K562 (cell line): Measurements from ENCODE around the gene LDB2. TPM values are rescaled to one million over a fixed set of nuclear protein-coding genes. Genes with fewer than 3 reads are reported as not detected.

ENCODE experiments used
- ATAC-seq: fragments of 200-7000 bp; cut with Tn5 transposase; 3 replicates; pipeline ENCODE4 v1.9.1; 2020; ENCODE audit warnings: moderate library complexity
- BruUV-seq: library from RNA; stranded (reverse); fragments of 400-500 nt; replicated peaks from 2 replicates; lab custom pipeline; 2021; lab: Mats Ljungman, UMichigan
- CTCF ChIA-PET: fragments of 300-600 bp; formaldehyde crosslinking; extraction: SDS; loops from one replicate; lab custom pipeline; 2021; ENCODE audit warnings: low intra/inter-chr PET ratio; lab: Yijun Ruan, JAX
- POLR2A ChIA-PET: fragments of 300-600, 350-650 bp; sonication (Branson Sonifier 250); formaldehyde crosslinking; extraction: SDS; loops from one replicate; lab custom pipeline; 2021; ENCODE audit warnings: antibody characterized with exemption, inconsistent platforms; lab: Yijun Ruan, JAX
- DNase-seq, 4 experiments: peaks; one replicate each; pipeline versions ENCODE4 v3.0.0 to v3.0.0-alpha.2; 2011 to 2018; ENCODE audit warnings: low spot score in 3 of 4, mixed read lengths in 3 of 4; ENCODE audit errors: extremely low read depth in 1 of 4
- FAIRE-seq: peaks from 2 replicates; lab custom pipeline; 2011; peaks lifted over from hg19 to GRCh38; lab: Jason Lieb, UNC
- H2AFZ ChIP-seq: 2 replicates; pipeline ENCODE4 v1.6.0; 2011; ENCODE audit warnings: low read depth, low read length, control low read depth, inconsistent platforms
- H3K27ac ChIP-seq: fragments of 200-600 bp; 3 replicates; pipeline ENCODE4 v1.8.0; 2011; ENCODE audit warnings: low read depth, mild to moderate bottlenecking, control low read depth, inconsistent platforms, low read length, moderate library complexity, mixed read lengths; ENCODE audit errors: extremely low read depth
- H3K27me3 ChIP-seq, 2 experiments: fragments of 300-600 bp in 1 of 2; 2 replicates in 1 of 2; 3 replicates in 1 of 2; pipeline versions ENCODE4 v1.6.0 to v1.8.0; 2011; ENCODE audit warnings: inconsistent platforms in 2 of 2, low read length in 2 of 2, mild to moderate bottlenecking in 1 of 2, mixed read lengths in 1 of 2, moderate library complexity in 1 of 2; ENCODE audit not compliant: control insufficient read depth in 2 of 2, insufficient read depth in 2 of 2
- H3K36me3 ChIP-seq: fragments of 300-600 bp; 3 replicates; pipeline ENCODE4 v1.8.0; 2011; ENCODE audit warnings: mild to moderate bottlenecking, low read length, inconsistent platforms; ENCODE audit not compliant: control insufficient read depth, insufficient read depth
- H3K4me1 ChIP-seq, 2 experiments: fragments of 200-600 bp in 1 of 2; replicated peaks in 1 of 2; 2 replicates in 1 of 2; 3 replicates in 1 of 2; pipeline versions ENCODE4 v1.5.1 to v1.8.0; 2011; ENCODE audit warnings: inconsistent platforms in 2 of 2, low read length in 2 of 2, mild to moderate bottlenecking in 1 of 2, mixed read lengths in 1 of 2, moderate library complexity in 1 of 2; ENCODE audit not compliant: control insufficient read depth in 2 of 2, insufficient read depth in 2 of 2
- H3K4me2 ChIP-seq: 2 replicates; pipeline ENCODE4 v1.6.1; 2011; ENCODE audit warnings: low read length, control low read depth, inconsistent platforms, mixed read lengths; ENCODE audit not compliant: insufficient read depth
- H3K4me3 ChIP-seq: fragments of 200-600 bp; sonication (generic), shearing (Covaris generic); 2 replicates; pipeline ENCODE4 v1.5.1; 2016; ENCODE audit warnings: control low read depth, inconsistent platforms
- H3K79me2 ChIP-seq: fragments of 200-600 bp; 3 replicates; pipeline ENCODE4 v1.8.0; 2011; ENCODE audit warnings: low read length, inconsistent platforms; ENCODE audit not compliant: control insufficient read depth, insufficient read depth
- H3K9ac ChIP-seq, 2 experiments: 2 replicates each; pipeline versions ENCODE4 v1.6.0 to v1.6.1; 2011; ENCODE audit warnings: low read depth in 2 of 2, low read length in 2 of 2, control low read depth in 1 of 2, inconsistent platforms in 1 of 2, mild to moderate bottlenecking in 1 of 2, mixed read lengths in 1 of 2; ENCODE audit not compliant: insufficient read depth in 1 of 2
- H3K9me1 ChIP-seq: one replicate; pipeline ENCODE4 v1.6.0; 2011; ENCODE audit warnings: inconsistent platforms, mild to moderate bottlenecking, low read length, moderate library complexity; ENCODE audit not compliant: control insufficient read depth, insufficient read depth
- H3K9me3 ChIP-seq: replicated peaks from 2 replicates; pipeline ENCODE4 v1.5.1; 2011; ENCODE audit warnings: low read depth, low read length, inconsistent platforms; ENCODE audit not compliant: control insufficient read depth, insufficient read depth
- H4K20me1 ChIP-seq: replicated peaks from 2 replicates; pipeline ENCODE4 v1.6.1; 2011; ENCODE audit warnings: low read length, inconsistent platforms, mixed read lengths; ENCODE audit not compliant: control insufficient read depth, insufficient read depth
- PRMT5 ChIP-seq: sonication (generic); formaldehyde crosslinking; IDR thresholded peaks from 2 replicates; pipeline ENCODE4 v1.5.0; 2020; ENCODE audit warnings: missing genetic modification reagents
- ZNF274 ChIP-seq: IDR thresholded peaks from 2 replicates; pipeline ENCODE4 v1.6.1; 2011; ENCODE audit warnings: low read depth, mild to moderate bottlenecking, low read length, moderate library complexity, borderline replicate concordance
- ZNF77 ChIP-seq: fragments of 250-450 bp; sonication (Bioruptor Pico); IDR thresholded peaks from 2 replicates; pipeline ENCODE4 v1.5.0; 2020
- WGBS: fragments of 100-300 bp; shearing (Covaris generic); methylation state at CpG from one replicate; pipeline ENCODE4 v1.1.6; 2016; ENCODE audit warnings: low coverage, mixed read lengths; ENCODE audit not compliant: insufficient coverage; ENCODE audit errors: missing lambda C conversion rate; 5-methylcytosine and 5-hydroxymethylcytosine counted together
- in situ Hi-C: fragments of 300-500 bp; cut with MboI; formaldehyde crosslinking; loops from 4 replicates; pipeline ENCODE4 v1.15.0; 2018; ENCODE audit warnings: inconsistent platforms, mixed read lengths
- intact Hi-C: fragments of 100-400 bp; cut with micrococcal nuclease; formaldehyde crosslinking; loops from 2 replicates; pipeline ENCODE4 v1.14.2; 2022
- polyA plus RNA-seq, 8 experiments: library from polyadenylated mRNA; depleted of rRNA in 4 of 8; stranded (reverse) in 5 of 8; unstranded in 3 of 8; fragments of >200 nt; fragmentation: Nextera tagmentation in 2 of 8; fragmentation: Illumina TruSeq in 1 of 8; extraction: Ambion mirVana in 2 of 8; extraction: Trizol in 1 of 8; gene quantifications; 2 replicates each; pipeline versions ENCODE4 v1.2.1 to v1.2.3, GENCODE V29; 2011 to 2014; ENCODE audit warnings: inconsistent platforms in 1 of 8, missing spikeins in 1 of 8
- total RNA-seq, 7 experiments: library from RNA; depleted of rRNA in 6 of 7; stranded (reverse); fragments of >200 nt in 6 of 7; fragmentation: Illumina TruSeq in 2 of 7; extraction: Trizol in 2 of 7; gene quantifications; 2 replicates each; pipeline versions ENCODE4 v1.2.1 to v1.2.3, GENCODE V29; 2011 to 2021; ENCODE audit warnings: low replicate concordance in 1 of 7
- TF ChIP-seq, protein P1 (sequence below): fragments of 250-450 bp; sonication (Bioruptor Pico); IDR thresholded peaks from 2 replicates; pipeline ENCODE4 v1.8.0; 2021; ENCODE audit warnings: mild to moderate bottlenecking, moderate library complexity

The LDB2 gene
- total and polyA plus RNA-seq, 9 of the 15 experiments (the other 6 are each of a cell fraction or from before 2014, with no cell fraction given) = 0.10 to 0.20 TPM; not detected in 7

DNA sequence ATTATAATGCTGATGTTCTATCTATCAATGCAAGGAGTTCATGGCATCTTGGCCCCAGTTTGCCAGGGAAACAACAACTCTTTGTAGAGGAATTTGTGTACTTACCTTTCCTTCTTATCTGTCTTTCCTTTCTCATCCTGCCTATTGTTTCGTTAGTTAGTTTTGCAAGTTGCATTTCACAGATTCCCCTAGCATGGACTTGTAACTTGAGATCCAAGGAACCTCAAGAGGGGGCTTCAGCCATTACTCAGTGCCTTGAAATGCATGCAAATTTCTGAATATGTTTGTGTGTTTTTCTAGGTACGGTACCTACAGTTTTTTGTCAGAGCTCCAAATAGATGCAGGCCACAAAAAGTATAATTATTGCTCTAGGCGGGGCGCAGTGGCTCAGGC, 203.6 kb downstream of the LDB2 start (continued):
- TF ChIP-seq, protein P1, sequence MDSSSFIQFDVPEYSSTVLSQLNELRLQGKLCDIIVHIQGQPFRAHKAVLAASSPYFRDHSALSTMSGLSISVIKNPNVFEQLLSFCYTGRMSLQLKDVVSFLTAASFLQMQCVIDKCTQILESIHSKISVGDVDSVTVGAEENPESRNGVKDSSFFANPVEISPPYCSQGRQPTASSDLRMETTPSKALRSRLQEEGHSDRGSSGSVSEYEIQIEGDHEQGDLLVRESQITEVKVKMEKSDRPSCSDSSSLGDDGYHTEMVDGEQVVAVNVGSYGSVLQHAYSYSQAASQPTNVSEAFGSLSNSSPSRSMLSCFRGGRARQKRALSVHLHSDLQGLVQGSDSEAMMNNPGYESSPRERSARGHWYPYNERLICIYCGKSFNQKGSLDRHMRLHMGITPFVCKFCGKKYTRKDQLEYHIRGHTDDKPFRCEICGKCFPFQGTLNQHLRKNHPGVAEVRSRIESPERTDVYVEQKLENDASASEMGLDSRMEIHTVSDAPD (CRISPR knock-in tag) = no peak

DNA sequence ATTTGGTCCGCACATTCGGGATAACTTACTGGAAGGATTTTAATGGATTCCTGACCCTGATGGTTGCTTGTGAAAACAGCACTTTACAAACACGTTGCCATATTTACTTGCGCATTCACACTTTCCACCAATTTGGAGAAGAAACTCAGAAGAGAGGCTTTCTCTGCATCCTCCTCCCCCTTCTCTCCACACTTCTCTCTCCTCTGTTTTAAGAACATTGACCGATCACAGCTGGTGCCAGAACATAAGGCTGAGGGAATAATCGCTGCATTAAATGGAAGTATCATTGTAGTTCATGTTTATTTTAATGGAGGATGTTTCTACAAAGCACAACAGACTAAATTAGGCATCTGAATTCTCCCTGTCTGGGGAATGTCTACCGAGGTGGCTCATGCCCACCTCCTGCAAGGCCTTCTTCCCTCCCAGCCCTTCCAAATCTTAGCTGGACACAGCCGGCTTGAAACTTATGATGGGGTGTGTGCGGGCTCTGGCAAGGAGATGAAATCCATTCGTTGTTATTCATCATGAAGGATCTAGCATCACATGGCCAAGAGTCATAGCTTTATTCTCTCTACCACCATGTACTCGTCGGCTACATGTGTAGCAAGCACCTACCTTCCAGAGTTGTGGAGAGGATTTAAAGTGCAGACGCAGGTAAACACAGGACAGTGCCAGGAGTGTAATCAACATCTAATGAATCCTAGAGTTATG, 204.1 kb downstream of the LDB2 start:
- TF ChIP-seq ZNF77 (CRISPR knock-in tag) (no peak), PRMT5 (no peak), ZNF274 (no peak)
- TF ChIP-seq, all 486 proteins: peak for 0
- H3K4me2 ChIP-seq = no peak overlapping the region
- 1% methylated on average over 13 of the region's 13 CpGs for WGBS
- no peaks in the 10 kb centered on the region for H3K9me3 ChIP-seq
- ATAC-seq = no peak
- intact Hi-C loops (no loop called here), in situ Hi-C loops (no loop called here)
- H3K9me1 ChIP-seq = no peaks in the 10 kb centered on the region
- H4K20me1 ChIP-seq = no peaks in the 10 kb centered on the region
- H3K27me3 ChIP-seq = peaks cover 0 to 4% of the 10 kb centered on the region in 2 experiments; a peak in 2 of 5 replicates
- no peaks in the 10 kb centered on the region for H3K4me1 ChIP-seq
- ChIA-PET CTCF (no interaction called here), POLR2A (no interaction called here)
- no peak overlapping the region for H2AFZ ChIP-seq
- no peak overlapping the region for H3K9ac ChIP-seq
- no peak for FAIRE-seq
- DNase-seq = no peak
- no peaks in the 10 kb centered on the region for H3K79me2 ChIP-seq
- H3K4me3 ChIP-seq = no peak overlapping the region
- H3K27ac ChIP-seq = no peak overlapping the region
- no peaks in the 10 kb centered on the region for H3K36me3 ChIP-seq
- no TSS peak for BruUV-seq
